Left forelimb (tissue), 1 donor: ENCODE data around the gene NPAS2.

ENCODE experiments used
- DNase-seq: peaks from one replicate; pipeline ENCODE4 v3.0.0-alpha.2; 2018; ENCODE audit warnings: low spot score

Gene NPAS2

DNA sequence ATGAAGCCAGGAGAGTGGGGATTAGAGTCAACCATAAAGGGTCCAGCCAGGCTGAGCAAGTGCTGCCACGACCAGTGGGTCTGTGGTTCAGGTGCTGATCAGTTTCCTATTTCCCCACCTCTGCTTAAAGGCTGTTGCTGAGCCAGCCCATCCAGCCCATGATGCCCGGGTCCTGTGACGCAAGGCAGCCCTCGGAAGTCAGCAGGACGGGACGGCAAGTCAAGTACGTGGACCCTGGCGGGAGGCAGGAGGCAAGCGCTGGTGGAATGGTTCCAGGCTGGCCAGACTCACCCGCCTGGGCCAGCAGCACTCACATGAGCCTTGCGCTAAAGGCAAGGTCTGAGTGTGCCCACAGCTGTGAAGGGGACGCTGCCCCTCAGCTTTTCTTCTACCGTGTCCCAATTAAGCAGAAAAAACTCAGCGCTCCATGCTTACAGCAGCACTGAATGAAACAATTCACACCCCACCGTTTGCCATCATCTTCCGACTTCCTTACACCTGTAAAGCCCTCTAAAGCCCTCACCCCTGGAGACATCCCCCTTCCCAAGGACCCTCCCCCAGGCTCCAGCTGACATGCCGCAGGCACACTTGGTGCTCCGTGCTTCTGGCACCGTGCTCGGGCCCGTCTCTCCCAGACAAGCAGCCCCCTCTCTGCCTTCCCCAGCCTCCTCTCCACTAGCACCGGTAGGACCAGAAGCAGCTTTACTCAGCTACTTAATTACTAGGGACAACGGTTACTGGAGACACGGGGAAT lies 170.9 kb downstream of the NPAS2 start:
- no peak for DNase-seq

DNA sequence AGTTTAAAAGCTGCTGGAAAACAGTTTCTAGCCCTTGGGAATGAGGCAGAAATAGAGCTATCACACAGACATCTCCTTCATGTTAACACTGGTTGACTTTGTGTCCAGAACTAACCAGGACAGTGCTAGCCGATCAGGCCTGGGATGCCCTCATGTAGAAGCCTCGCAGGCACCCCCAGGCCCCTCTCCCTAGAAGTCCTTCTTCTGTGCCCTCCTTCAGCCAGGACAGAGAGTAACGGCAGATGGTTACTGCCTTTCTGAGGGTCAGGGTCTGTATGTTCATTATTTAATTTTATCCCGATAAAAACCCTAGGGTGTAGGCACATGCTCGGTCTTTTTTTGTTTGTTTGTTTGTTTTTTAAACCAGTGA lies 171.4 kb downstream of the NPAS2 start:
- no peak for DNase-seq

DNA sequence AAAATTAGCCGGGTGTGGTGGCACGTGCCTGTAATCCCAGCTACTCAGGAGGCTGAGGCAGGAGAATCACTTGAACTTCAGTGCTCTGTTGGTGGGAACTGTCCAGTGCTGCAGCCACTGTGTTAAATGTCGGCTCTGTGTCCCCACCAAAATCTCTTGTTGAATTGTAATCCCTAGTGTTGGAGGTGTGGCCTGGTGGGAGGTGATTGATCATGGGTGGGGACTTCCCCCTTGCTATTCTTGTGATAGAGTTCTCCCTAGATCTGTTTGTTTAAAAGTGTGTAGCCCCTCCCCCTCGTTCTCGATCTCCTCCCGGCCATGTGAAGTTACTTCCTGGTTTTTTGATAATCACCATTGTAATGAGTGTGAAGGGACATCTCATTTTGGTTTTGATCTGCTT lies 172.3 kb downstream of the NPAS2 start:
- DNase-seq = no peak

DNA sequence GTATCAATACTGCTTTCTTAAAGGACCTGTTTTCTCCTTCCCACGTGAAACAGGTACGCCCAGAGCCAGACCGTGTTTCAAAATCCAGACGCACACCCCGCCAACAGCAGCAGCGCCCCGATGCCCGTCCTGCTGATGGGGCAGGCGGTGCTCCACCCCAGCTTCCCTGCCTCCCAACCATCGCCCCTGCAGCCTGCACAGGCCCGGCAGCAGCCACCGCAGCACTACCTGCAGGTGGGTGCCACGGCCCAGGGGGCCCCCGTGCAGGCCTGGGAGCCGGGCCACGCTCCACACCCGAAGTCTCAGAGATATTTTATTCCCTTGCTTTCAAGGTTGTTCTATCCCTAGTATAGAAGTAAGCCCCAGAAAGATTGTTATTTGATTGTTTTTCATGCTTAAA lies 173.4 kb downstream of the NPAS2 start:
- DNase-seq = no peak

DNA sequence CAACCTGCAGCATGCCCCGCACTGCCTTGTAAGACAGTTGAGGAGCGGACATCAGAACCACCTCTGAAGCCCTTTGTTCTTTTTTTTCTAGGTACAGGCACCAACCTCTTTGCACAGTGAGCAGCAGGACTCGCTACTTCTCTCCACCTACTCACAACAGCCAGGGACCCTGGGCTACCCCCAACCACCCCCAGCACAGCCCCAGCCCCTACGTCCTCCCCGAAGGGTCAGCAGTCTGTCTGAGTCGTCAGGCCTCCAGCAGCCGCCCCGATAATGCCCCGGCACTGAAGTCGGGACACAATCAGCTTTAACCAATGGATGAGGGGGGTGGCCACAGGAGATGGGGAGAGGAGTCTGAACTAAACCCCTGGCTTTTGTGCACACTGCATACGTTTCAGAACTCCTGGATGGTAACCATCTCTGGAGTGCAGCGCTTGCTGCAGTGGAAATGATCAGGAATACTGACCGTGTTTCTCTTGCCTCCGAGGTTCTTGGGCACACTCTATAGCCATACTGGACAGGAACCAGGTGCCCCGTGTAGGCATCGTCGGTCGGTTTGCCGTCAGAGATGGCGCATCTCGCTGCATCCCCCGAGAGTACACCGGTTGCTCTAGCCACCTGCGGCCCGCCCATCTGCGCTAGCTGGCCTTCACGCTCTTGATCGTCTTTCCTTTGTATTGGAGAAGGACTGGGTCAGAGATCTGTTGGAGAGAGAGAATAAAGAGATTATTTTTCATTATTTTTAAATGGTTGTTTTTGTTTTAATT lies 175.6 kb downstream of the NPAS2 start:
- DNase-seq = no peak

DNA sequence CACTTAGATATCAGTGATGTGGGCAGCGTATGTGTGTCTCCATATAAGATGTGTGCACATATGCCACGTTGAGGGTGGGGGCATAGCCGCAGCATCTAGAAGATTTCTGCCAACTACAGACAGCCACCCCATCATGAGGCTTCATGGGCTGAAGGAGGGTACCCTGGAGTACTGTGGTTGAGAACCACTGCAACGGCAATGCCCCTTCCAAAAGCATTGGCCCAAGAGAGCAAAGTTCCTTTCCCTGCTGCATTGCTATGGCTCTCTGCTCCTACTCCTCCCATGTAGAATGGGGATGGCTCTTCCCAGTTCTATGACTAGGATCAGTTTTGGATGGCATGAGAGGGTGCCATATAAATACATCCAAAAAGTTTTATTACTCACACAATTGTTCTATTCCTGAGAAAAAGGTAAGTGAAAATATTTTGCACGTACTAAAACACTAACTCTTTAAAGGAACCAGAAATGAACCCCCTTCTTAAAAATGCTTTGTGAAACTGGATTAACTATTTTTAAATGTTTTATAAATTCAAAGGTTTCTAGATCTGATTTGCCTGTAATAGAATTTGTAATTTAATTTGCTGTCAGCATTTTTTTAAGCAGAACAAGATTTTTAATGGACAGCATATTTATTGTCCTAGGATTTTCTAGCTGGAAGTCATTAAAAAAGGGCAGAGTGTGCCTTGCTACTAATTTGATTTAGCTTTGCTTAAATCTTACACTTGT lies 177.7 kb downstream of the NPAS2 start:
- DNase-seq = no peak

DNA sequence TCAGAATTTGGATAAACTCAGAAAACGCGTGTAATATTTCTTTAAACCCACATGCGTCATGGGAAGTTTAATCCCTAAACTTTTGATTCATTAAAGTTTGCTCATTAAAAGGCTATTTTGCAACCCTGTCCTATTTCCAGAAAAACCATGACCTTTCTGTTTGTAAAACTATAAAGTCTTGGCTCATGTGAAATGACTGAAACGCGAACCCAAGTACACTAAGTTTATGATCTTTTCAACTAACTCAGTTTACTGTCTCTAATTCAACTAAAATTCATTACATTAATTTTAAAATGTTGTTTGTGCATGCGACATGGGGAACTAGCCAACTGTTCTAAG lies 178.3 kb downstream of the NPAS2 start:
- no peak for DNase-seq

DNA sequence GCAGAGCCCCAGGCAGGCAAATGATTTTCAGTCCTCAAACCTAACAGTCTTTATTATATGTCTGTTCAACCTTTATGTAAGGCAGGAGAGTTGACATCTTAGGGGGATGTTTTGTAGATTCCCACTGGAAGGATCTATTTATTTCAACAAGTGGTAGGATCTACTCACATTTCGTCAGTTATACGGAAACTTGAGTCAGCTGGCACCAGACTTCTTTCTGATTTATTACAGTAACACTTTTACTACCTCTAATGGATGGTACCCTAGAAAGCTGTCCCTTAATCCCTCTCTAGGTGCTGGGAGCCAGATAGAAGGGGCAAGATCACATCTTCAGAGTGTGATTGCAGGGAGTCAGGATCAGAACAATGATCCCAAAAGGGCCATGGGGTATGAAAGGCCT lies 180.1 kb downstream of the NPAS2 start:
- no peak for DNase-seq

DNA sequence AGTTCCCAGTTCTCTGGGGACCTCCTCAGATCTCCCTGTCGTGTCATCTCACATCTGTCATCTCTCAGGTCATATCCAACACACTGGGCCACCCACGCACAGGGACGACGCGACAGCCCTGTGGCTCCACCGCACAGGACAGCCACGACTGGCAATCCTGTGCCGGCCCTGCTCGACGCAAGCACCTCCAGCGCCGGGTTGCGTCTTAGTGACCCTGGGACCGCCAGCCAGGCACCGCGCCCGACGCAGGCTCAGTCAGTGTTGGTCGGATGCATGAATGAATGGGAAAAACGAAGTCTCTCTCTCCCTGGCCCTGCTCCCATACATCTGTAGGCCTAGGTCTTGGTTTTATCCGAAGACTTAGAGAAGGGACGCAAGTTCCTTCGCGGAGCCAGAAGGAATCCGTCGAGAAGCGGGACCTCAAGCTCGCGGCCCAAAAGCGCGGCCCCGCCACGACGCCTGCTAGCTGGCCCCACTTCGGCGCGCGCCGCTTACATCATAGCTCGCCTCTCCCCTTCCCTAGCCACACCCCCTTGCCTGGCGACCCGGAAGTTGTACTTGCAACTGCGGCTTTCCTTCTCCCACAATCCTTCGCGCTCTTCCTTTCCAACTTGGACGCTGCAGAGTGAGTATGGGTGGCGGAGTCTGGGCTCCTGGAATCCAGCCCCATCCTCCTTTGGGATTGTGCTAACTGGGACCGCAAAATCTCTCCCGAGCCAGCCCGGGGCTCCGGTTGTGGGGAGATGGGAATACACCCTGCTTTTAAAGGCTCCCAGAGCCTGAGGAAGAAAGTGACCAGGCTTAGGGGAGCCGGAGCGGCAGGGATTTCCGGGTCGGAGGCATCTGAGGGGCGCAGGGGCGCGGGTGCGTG lies 182.0 kb downstream of the NPAS2 start, which contains the start of gene RPL31:
TSS of gene RPL31 (plus strand) at position 599 of the 871 bp plus-strand sequence. CDS start 413 bp downstream, outside the sequence.
- DNase-seq = peak; percentile 97

DNA sequence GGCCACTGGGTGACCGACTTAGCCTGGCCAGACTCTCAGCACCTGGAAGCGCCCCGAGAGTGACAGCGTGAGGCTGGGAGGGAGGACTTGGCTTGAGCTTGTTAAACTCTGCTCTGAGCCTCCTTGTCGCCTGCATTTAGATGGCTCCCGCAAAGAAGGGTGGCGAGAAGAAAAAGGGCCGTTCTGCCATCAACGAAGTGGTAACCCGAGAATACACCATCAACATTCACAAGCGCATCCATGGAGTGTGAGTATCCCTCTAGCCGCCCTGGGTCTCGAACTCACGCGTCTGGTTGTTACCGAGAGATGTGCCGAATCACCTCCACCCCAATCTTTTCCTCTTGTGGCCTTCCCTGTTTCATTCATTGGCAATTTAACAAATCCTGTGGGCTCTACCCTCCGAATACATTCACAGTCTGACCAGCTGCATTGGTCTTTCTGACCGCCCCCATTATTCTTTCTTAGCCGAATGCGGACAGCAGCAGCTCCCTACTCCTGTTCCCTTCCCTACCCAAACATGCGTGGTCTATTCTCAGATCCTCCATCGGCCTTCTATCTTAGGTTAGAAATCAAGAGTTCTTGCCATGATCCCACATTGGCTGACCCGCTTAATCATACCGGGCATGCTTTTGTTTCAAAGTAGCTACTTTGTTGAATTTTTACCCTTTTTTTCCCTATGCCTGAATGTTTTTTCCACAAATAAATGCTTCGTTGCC lies 182.8 kb downstream of the NPAS2 start:
- DNase-seq = no peak

DNA sequence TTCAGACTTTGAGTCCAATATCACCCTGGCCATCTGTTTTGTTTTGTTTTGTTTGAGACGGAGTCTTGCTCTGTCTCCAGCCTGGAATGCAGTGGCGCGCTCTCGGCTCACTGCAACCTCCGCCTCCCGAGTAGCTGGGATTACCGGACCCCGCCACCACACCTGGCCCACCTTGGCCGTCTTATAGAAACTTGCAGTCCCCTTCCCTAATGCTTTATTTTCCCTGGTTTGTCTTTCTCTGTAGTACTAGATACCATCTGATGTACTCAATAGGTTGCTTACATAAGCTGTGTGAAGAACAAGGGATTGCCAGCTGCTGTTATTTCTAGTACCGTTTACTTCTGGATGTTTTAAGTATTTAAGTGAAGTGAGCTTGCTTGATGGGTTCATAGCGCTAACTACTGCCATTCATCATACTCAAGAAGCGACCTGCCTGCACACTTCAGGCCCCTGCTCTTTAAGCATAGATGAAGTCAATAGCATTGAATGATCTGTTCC lies 183.4 kb downstream of the NPAS2 start:
- no peak for DNase-seq

DNA sequence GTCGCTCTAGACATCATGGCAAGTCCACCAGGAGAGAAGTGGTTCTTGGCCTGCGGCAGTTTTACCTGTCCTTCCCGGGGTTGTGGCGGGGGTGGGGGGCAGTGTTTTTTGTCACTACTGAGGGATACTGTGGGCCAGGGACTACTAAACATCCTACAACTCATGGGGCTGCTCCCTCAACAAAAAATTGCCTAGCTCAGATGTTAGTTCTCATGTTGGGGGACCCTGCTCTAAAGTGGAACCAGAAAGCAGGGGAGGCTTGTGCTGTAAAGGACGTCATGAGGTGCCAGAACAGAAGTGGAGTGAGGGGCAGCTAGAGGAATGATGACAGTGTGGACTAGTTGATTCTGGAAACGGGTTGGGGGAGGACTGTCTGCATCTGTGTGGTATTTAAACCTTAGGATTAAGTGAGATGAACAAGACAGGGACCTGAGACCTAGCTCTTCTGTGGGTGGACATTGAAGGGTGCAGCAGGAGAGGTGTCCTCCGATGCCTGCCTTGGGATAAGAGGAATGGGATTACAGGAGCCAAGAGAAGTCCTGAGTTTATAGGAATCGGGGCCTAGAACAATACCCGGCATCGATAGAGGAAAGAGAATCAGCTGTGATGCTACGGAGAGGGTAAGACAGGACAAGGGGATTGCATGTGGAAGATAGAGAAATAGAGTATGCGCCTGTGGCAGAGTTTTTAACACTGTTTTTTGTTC lies 184.8 kb downstream of the NPAS2 start:
- DNase-seq = no peak

DNA sequence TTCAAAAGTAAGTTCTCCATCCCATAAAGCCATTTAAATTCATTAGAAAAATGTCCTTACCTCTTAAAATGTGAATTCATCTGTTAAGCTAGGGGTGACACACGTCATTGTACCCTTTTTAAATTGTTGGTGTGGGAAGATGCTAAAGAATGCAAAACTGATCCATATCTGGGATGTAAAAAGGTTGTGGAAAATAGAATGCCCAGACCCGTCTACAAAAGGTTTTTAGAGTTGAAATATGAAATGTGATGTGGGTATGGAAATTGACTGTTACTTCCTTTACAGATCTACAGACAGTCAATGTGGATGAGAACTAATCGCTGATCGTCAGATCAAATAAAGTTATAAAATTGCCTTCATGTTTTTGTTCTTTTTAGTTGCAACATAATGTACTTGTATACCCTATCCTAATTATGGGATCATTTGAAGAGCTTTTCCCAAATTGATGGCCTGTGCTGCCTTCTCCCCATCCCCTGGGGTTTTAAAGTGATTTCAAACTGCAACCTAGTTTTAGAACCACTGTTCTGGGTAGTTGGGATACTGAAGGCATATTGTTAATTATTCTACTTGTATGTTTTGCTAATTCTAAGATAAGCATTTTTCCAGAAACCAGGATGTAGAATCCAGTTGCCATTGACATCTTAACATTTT lies 186.3 kb downstream of the NPAS2 start:
- DNase-seq = no peak

DNA sequence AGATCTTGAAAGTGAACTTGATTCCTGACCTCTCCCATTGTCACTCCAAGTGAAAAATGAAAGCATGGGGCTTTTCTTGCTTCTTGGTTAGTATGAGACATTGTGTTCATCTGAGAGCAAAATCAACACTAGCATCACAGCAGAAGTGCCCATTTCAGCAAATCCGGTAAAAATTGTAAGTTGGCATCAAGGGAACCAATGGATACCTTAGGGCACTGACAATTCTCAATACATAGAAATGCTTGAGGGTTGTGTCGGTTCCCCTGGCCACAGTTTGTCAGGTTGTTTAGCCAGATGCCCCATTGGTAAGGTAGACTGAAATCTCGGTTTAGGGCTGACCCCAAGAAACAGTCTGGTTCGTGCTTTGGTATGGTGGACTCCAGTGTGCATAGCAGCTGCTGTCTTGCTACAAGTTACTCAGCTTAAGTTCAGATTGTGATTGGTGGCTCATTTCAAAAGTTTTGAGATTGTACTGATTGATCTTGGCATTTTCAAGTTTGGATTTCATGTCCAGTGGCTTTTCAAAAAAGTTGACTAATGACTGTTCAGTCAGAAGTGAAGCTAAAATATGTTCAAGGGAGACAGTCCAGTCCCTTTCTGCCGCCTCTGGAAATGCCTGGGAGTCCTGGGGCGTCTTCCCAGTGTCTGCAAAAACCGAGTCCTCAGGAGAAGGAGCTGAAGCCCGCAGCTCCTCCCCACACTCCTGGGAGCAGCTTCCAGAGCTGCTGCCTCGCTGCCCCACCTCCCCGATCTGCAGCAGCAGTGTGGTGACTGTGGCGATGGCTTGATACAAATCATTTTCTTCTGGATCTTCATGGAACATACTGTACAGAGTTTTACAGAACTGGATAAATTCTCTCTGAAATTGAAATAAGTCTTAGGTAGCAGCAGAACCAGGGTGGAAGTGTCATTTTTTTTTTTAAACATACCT lies 187.7 kb downstream of the NPAS2 start:
- no peak for DNase-seq

DNA sequence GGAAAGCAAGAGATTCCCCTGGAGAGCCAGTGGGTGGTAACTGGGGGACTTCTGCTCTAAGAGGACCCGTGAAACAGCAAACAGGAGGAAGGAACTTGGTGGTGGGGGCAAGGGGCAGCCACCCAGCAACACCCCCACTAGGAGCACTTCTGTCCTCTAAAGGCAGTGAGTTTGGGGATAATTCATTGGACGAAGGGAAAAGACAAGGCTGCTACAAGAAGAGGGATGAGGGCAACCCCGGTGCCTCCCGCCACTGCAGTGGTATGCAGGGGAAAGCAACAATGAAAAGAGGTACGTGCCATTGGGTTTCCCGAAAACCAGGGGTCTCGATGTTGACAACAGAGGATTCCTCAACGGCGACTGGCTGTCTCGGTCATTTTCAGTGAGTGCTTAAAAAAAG lies 191.2 kb downstream of the NPAS2 start:
- DNase-seq = no peak

DNA sequence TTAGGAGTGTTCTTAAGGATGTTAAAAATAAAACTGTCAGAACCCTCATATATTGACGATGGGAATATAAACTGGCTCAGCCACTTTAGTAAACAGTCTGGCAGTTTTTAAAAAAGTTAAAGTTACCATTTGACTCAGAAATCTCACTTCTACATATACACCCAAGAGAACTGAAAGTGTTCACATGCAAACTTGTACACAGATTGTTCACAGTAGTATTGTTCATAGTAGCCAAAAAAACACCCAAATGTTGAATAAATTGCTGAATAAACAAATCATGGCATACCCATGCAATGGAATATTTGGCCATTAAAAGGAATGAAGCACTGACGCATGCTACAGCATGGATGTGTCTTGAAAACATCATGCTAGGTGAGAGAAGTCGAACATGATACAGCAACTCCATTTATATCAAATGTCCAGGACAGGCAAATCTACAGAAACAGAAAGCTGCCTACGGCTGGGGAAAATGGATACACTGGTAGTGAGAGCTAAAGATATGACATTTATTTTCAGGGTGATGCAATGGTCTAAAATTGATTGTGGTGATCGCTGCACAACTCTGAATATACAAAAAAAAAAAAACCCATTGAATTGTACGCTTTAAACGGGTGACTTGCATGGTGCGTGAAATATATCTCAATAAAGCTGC lies 192.2 kb downstream of the NPAS2 start:
- DNase-seq = no peak

DNA sequence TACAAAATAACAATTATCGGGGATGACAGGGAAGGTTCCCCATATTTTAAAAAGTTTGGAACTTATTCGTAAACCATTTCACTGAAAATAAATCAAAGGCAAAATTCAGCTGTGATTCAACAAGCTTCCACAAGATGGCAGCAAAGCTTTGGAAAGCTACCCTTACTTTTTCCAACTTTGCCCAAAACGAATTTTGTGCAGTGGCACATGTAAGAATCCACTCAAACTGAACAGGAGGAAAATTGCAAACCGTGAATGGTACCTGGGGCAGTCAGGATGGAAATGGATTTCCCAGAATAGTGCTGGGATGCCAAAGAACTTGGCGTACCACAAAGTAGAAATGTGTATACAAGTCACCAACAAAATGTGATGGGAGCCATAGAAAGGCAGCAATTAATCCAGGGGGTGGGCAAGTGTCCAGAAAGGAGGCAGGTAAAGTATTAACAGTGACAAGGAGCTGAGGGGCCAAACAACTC lies 192.8 kb downstream of the NPAS2 start:
- no peak for DNase-seq

DNA sequence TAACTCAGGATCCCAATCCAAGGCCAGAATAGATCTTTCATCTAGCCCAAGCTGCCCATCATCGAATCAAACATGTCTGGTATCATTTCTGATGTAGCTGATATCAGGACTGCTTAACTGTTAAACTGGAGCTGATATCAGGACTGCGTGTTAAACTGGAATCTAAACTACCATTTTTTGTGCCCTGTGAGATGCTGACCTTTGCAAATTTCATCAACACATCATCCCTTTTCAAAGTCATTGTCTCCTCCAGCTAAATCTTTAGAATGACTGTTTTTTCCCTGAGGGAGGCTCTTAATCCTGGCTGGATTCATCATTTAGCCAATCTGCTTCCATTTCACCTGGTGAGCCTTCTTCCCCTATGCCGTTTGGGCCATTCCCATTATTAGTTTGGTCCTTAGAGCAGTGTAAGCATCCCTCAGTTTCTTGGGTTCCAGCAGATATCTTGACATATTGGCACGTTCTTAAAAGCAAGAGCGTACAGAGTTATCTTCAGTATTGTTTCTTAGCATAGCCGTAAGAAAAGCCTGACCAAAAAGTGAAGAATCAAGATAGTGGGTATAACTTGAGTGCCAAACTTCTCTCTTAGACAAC lies 194.4 kb downstream of the NPAS2 start:
- no peak for DNase-seq
